WERI-Rb-1 (cell line): ENCODE data around the gene MIDN.
"Not testable (repeated sequence)": the region's sequence is repeated elsewhere in the genome, so short reads cannot be mapped to it uniquely, and the experiment has no call there.

Experiments used
- DNase-seq: peaks from one replicate; pipeline ENCODE4 v3.0.0-alpha.2; 2020
- H3K27ac ChIP-seq: fragments of 250-450 bp; sonication (Bioruptor Pico); 2 replicates; pipeline ENCODE4 v1.5.1; 2020; ENCODE audit warnings: mild to moderate bottlenecking, moderate library complexity
- H3K27me3 ChIP-seq: fragments of 250-450 bp; sonication (Bioruptor Pico); 2 replicates; pipeline ENCODE4 v1.5.1; 2021; ENCODE audit warnings: mild to moderate bottlenecking, low read depth, moderate library complexity; ENCODE audit not compliant: insufficient read depth, severe bottlenecking
- H3K36me3 ChIP-seq: fragments of 250-450 bp; sonication (Bioruptor Pico); 2 replicates; pipeline ENCODE4 v1.5.1; 2020; ENCODE audit warnings: mild to moderate bottlenecking, moderate library complexity
- H3K4me3 ChIP-seq: 2 replicates; pipeline ENCODE4 v1.5.1; 2011; ENCODE audit warnings: low read depth, mild to moderate bottlenecking, control low read depth, low read length
- H3K9me3 ChIP-seq: fragments of 250-450 bp; sonication (Bioruptor Pico); 2 replicates; pipeline ENCODE4 v1.5.1; 2021; ENCODE audit warnings: mild to moderate bottlenecking, moderate library complexity; ENCODE audit not compliant: severe bottlenecking
- CTCF ChIP-seq: IDR thresholded peaks from 2 replicates; pipeline ENCODE4 v1.5.1; 2011; ENCODE audit warnings: low read depth, mild to moderate bottlenecking, control low read depth, inconsistent platforms, low read length

The MIDN gene

DNA sequence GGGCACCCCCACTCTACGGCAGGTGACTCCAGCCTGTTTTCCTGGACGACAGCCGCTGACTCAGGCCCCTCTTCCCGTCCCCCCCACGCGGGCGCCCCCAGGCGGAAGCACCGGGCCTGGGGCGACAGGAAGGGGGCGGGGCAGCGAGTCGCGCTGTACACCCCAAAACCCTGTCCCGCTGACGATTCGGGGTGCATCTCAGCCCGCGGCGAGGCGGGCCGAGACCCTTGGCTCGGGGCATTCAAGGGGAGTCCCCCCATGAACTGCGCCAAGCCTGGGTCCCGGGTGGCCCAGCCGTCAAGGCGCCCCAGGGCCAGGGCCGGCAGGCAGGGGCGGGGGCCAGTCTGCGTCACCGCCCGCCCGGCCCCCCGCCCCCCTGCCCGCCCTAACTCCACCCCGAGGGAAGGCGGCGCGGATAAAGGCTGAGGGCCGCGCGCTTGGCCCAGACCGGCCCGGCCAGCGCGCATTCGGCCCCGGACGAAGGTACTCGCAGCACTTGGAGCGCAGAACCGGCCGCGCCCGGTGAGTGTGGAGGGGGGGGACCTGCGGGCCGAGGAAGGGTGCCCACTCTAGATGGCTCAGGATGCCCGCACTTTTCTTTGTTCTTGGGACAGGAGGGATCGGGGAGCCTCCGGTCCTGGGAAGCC lies at the start of gene MIDN:
MIDN (plus strand) TSS at position 445 of the 647 bp plus-strand sequence. CDS start 1,714 bp downstream, outside the sequence.
- H3K36me3 ChIP-seq = peaks cover 38% of the 10 kb centered on the region

DNA sequence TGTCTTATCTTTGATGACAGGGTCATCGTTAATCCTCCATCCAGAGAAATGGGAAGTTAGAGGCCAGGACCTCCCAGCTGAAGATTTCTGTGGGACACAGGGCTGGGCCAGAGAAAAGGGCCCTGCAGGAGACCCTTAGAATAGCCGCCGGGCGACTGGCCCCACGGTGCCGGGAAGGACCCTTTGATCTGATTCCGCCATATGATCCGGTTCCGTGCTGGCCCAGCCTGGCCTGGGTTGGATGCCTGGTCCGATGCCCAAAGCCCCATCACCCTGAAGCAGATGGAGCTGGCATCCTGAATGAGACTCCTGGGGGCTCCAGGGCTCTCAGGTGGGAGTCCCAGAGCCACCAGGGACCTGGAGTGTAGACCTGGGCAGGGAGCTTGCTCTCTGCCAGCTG lies 48.9 kb upstream of the MIDN start:
- DNase-seq = no peak
- no peaks in the 10 kb centered on the region for H3K9me3 ChIP-seq
- no peaks in the 10 kb centered on the region for H3K36me3 ChIP-seq
- no peaks in the 10 kb centered on the region for H3K27me3 ChIP-seq
- TF ChIP-seq CTCF = no peak
- no peak overlapping the region for H3K27ac ChIP-seq
- H3K4me3 ChIP-seq = no peak overlapping the region

More for the DNA sequence above, at the start of gene MIDN:
- H3K4me3 ChIP-seq = peak within 1 kb of the TSS; percentile 66
- no peaks in the 10 kb centered on the region for H3K9me3 ChIP-seq
- peak; percentile 80 for DNase-seq
- H3K27me3 ChIP-seq = no peaks in the 10 kb centered on the region
- H3K27ac ChIP-seq = peak within 1 kb of the TSS; percentile 100
- TF ChIP-seq CTCF = peak; percentile 61

DNA sequence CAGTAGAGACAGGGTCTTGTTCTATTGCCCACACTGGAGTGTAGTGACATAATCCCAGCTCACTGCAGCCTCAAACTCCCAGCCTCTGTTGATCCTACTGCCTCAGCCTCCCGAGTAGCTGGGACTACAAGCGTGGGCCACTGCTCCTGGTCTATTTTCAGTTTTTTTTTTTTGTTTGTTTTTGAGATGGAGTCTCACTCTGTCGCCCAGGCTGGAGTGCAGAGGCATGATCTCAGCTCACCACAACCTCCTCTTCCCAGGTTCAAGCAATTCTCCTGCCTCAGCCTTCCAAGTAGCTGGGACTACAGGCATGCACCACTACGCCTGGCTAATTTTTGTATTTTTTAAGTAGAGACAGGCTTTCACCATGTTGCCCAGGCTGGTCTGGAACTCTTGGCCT lies 47.8 kb upstream of the MIDN start:
- H3K4me3 ChIP-seq, H3K27ac ChIP-seq, H3K36me3 ChIP-seq, H3K27me3 ChIP-seq, H3K9me3 ChIP-seq, DNase-seq: not testable (repeated sequence)

GRCh38 chr19:1205114-1206099 lies 43.0 kb upstream of the MIDN start, which contains the start of gene STK11:
TSS of gene STK11 (plus strand) at chr19:1205778. CDS start at chr19:1206914, 1,136 bp downstream.
- no peaks in the 10 kb centered on the region for H3K27me3 ChIP-seq
- TF ChIP-seq CTCF = no peak
- peak within 1 kb of the TSS; percentile 67 for H3K4me3 ChIP-seq
- H3K36me3 ChIP-seq = peaks cover 32% of the 10 kb centered on the region
- peak within 1 kb of the TSS; percentile 72 for H3K27ac ChIP-seq
- DNase-seq = peak; percentile 99
- H3K9me3 ChIP-seq = no peaks in the 10 kb centered on the region

DNA sequence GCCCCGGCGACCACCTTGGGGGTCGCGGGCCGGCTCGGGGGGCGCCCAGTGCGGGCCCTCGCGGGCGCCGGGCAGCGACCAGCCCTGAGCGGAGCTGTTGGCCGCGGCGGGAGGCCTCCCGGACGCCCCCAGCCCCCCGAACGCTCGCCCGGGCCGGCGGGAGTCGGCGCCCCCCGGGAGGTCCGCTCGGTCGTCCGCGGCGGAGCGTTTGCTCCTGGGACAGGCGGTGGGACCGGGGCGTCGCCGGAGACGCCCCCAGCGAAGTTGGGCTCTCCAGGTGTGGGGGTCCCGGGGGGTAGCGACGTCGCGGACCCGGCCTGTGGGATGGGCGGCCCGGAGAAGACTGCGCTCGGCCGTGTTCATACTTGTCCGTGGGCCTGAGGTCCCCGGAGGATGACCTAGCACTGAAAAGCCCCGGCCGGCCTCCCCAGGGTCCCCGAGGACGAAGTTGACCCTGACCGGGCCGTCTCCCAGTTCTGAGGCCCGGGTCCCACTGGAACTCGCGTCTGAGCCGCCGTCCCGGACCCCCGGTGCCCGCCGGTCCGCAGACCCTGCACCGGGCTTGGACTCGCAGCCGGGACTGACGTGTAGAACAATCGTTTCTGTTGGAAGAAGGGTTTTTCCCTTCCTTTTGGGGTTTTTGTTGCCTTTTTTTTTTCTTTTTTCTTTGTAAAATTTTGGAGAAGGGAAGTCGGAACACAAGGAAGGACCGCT lies 42.1 kb upstream of the MIDN start:
- Histone ChIP-seq H3K9me3 (no peaks in the 10 kb centered on the region), H3K4me3 (peak overlapping the region; percentile 67), H3K36me3 (peaks cover 41% of the 10 kb centered on the region), H3K27ac (peak overlapping the region; percentile 48), H3K27me3 (no peaks in the 10 kb centered on the region)
- DNase-seq = no peak
- TF ChIP-seq CTCF = no peak
